Esophagus (tissue), 2 donors: ENCODE results near the gene ADCY1. TPM values are rescaled to one million over a fixed set of nuclear protein-coding genes. Genes with fewer than 3 reads are reported as not detected.

Source experiments
- H3K27ac ChIP-seq, 2 donors: one replicate each; pipeline ENCODE4 v1.5.1; 2013; ENCODE audit warnings: low read depth in 2 of 2, mild to moderate bottlenecking in 2 of 2, inconsistent platforms in 1 of 2, low read length in 1 of 2, moderate library complexity in 1 of 2
- H3K27me3 ChIP-seq, 2 donors: one replicate each; pipeline ENCODE4 v1.6.1; 2013; ENCODE audit warnings: low read length in 2 of 2, control low read depth in 1 of 2, mild to moderate bottlenecking in 1 of 2; ENCODE audit not compliant: insufficient read depth in 2 of 2, control insufficient read depth in 1 of 2
- H3K36me3 ChIP-seq, 2 donors: one replicate each; pipeline ENCODE4 v1.6.1; 2013; ENCODE audit warnings: low read length in 1 of 2; ENCODE audit not compliant: control insufficient read depth in 2 of 2, insufficient read depth in 2 of 2
- H3K4me1 ChIP-seq, 2 donors: one replicate each; pipeline ENCODE4 v1.6.1; 2013; ENCODE audit warnings: low read length in 1 of 2; ENCODE audit not compliant: control insufficient read depth in 2 of 2, insufficient read depth in 2 of 2
- H3K4me3 ChIP-seq, 2 donors: one replicate each; pipeline ENCODE4 v1.5.1; 2013; ENCODE audit warnings: low read length in 2 of 2, mild to moderate bottlenecking in 2 of 2, low read depth in 1 of 2, moderate library complexity in 1 of 2
- H3K9me3 ChIP-seq, 2 donors: one replicate each; pipeline ENCODE4 v1.6.1; 2013; ENCODE audit warnings: mild to moderate bottlenecking in 2 of 2, low read depth in 1 of 2, low read length in 1 of 2, moderate library complexity in 1 of 2; ENCODE audit not compliant: control insufficient read depth in 2 of 2, insufficient read depth in 1 of 2
- WGBS, 2 donors: extraction: QIAGEN DNeasy Blood & Tissue Kit; methylation state at CpG; one replicate each; pipeline ENCODE4 v1.1.7; 2013; 5-methylcytosine and 5-hydroxymethylcytosine counted together
- polyA plus RNA-seq, 2 donors: library from polyadenylated mRNA; stranded (reverse); fragments of 200-250 nt; gene quantifications; one replicate each; pipeline ENCODE4 v1.2.3, GENCODE V29; 2013
- donor health status: healthy with polysubstance abuse.
- donor health status: Bipolar disorder and iron deficiency.

The ADCY1 gene
- polyA plus RNA-seq, 2 donors = 0.12 to 0.18 TPM

DNA sequence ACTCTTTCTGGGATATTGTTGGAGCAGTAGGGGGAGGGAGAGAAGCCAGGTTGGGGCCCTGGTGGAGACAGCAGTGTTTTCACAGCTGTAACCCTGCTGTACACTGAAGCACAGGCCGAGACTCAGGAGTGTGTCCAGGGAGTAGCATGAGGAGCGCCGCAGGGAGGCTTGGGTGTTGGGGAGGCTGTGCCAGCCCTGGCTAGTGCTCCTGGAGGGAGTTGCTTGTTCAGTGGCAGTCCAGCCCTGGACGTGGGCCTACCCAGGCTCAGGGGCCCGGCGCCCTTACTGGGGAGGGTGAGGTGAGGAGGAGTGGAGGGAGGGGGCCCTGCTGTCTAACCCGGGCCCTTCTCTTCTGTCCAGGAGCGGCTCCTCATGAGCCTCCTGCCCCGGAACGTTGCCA, 35.9 kb downstream of the ADCY1 start:
- Histone ChIP-seq H3K36me3 (no peaks in the 10 kb centered on the region), H3K9me3 (peaks cover 0 to 4% of the 10 kb centered on the region in 2 donors), H3K27me3 (no peaks in the 10 kb centered on the region), H3K4me3 (no peak overlapping the region), H3K4me1 (no peaks in the 10 kb centered on the region), H3K27ac (no peak overlapping the region)
- 93 to 96% methylated on average over 10 of the region's 10 CpGs for WGBS, 2 donors

DNA sequence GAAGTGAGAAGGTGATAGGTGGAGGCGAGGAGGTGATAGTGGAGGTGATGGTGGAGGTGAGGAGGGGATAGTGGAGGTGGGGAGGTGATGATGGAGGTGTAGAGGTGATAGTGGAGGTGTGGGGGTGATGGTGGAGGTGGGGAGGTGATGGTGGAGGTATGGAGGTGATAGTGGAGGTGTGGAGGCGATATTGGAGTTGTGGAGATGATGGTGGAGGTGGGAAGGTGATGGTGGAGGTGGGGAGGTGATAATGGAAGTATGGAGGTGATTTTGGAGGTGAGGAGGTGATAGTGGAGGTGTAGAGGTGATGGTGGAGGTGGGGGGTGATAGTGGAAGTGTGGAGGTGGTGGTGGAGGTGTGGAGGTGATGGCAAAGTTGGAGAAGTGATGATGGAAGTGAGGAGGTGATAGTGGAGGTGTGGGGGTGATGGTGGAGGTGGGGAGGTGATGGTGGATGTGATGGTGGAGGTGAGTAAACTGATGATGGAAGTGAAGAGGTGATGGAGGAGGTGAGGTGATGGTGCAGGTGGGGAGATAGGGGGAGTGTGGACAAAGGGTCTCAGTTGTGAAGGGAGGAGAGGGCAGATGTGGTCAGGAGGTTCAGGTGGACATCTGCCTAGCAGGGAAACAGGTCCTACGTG, 36.6 kb downstream of the ADCY1 start:
- H3K36me3 ChIP-seq = no peaks in the 10 kb centered on the region
- no peak overlapping the region for H3K27ac ChIP-seq
- no peak overlapping the region for H3K4me3 ChIP-seq
- WGBS, 2 donors = 85% methylated on average over 3 of the region's 3 CpGs
- peaks cover 2 to 4% of the 10 kb centered on the region in 2 donors for H3K9me3 ChIP-seq
- H3K4me1 ChIP-seq = no peaks in the 10 kb centered on the region
- H3K27me3 ChIP-seq = no peaks in the 10 kb centered on the region

DNA sequence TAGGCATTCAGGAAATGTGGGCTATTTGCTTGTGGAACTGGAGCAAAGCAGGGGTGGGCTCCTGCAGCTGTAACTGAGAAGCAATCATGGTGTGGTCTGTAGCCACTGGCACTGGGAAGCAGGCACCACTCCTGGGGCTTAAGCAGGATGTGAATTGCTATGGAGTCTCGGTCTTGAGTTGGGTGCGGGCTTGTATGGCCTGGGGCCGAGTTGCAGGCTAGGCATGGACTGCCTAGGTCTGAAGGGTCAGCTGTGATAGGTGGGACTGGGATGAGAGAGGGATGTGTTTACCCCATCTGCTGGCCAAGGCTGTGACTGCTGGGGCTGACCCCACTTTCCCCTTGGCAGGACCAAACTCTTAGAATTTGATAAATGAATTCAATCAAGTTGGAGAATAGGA, 43.0 kb downstream of the ADCY1 start:
- no peaks in the 10 kb centered on the region for H3K4me1 ChIP-seq
- WGBS, 2 donors = 74 to 83% methylated on average over 3 of the region's 3 CpGs
- no peaks in the 10 kb centered on the region for H3K27me3 ChIP-seq
- H3K27ac ChIP-seq = no peak overlapping the region
- H3K36me3 ChIP-seq = no peaks in the 10 kb centered on the region
- peaks cover 6 to 10% of the 10 kb centered on the region in 2 donors for H3K9me3 ChIP-seq
- H3K4me3 ChIP-seq = no peak overlapping the region

DNA sequence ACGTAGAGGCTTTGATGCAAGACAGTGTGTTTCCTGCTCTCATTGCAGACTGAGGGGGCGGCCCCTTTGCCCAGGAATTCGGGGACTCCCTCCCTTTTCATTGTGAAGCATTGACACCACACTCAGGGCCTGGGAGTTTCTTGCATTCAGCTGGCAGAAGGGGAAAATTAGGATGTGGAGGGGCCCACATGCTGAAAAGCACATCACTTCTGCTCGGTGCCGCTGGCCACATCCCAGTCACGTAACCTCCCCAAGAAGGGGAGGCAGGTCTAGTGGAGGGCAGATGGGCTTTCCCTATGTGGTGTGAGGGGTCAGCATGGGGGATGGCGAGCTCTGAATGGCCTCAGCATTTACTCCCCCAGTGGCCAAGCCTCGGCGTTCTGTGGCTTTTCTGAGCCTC, 47.9 kb downstream of the ADCY1 start:
- Histone ChIP-seq H3K4me3 (no peak overlapping the region), H3K9me3 (peaks cover 3 to 8% of the 10 kb centered on the region in 2 donors), H3K4me1 (peaks cover 0 to 6% of the 10 kb centered on the region in 2 donors), H3K27ac (no peak overlapping the region), H3K36me3 (no peaks in the 10 kb centered on the region), H3K27me3 (no peaks in the 10 kb centered on the region)
- 77 to 82% methylated on average over 9 of the region's 9 CpGs for WGBS, 2 donors

DNA sequence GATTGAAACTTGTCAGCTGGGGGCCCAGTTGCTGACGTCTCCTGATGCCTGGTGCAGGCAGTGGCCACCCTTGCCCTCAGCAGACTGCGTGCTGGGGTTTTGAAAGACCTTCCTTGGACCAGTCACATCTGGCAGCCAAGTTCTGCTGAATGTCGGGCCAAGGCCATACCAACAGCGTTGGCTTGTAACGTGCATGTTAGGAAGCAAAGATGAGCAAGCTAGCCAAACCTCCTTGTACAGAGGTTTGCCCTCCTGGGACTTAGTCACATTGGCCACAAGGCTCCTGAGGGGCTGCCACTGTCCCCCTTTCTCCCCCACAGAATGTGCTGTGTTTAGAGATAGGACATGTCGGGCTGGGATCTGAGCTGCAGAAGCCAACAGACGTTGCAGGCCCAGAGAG, 49.0 kb downstream of the ADCY1 start:
- 79 to 87% methylated on average over 7 of the region's 7 CpGs for WGBS, 2 donors
- no peak overlapping the region for H3K27ac ChIP-seq
- H3K27me3 ChIP-seq = no peaks in the 10 kb centered on the region
- no peaks in the 10 kb centered on the region for H3K36me3 ChIP-seq
- no peak overlapping the region for H3K4me3 ChIP-seq
- peaks cover 0 to 6% of the 10 kb centered on the region in 2 donors for H3K4me1 ChIP-seq
- peaks cover 0 to 5% of the 10 kb centered on the region in 2 donors for H3K9me3 ChIP-seq

DNA sequence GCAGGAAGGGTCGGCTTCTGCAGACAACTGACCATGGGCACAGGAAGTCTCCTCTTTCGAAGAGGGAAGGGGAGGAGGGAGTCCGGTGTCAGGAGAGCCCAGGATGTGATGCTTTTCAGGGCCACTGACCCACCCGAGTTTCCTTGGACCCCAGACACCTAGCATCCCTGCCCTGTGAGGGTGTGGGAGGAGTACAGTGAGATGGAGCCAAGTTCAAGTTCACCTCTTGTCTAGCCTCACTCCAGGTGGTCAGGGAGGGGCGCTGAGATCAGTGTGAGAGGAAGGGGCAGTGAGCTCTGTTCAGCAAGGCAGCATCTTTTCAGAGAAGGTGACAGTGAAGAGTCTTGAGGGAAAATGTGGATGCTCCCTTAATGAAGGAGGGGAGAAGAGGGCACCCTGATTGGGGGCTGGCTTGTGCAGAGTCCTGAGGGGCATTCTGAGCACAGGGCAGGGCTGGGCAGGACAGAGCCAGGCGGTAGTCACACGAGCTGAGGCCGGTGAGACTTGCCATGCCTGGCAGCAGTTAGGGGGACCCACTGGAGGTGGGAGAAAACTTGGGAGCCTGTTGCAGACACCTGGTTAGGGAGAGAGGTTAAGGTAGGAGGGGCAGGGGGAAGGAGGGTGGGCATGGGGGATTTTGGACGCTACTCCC, 49.7 kb downstream of the ADCY1 start:
- Histone ChIP-seq H3K4me1 (peaks cover 0 to 6% of the 10 kb centered on the region in 2 donors), H3K4me3 (no peak overlapping the region), H3K9me3 (peaks cover 0 to 5% of the 10 kb centered on the region in 2 donors), H3K27ac (no peak overlapping the region), H3K36me3 (no peaks in the 10 kb centered on the region), H3K27me3 (no peaks in the 10 kb centered on the region)
- WGBS, 2 donors = 72 to 74% methylated on average over 9 of the region's 9 CpGs

DNA sequence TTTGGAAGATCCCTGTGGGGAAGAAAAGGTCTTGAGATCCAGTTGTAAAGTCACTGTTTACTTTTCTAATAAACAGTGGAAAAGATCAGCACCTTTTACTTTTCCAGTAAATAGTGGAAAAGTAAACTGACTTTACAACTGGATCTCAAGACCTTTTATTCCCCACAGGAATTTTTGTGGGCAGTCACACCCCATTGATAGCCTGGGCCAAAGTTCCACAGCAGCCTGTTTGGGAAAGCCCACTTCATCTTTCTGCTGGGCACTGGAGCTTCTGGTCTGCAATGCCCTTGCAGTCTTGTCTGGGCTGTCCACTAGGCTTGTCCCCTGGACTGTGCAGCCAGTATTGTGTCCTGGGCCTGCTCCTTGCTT, 50.2 kb downstream of the ADCY1 start:
- H3K36me3 ChIP-seq = no peaks in the 10 kb centered on the region
- H3K27me3 ChIP-seq = no peaks in the 10 kb centered on the region
- peaks cover 0 to 6% of the 10 kb centered on the region in 2 donors for H3K4me1 ChIP-seq
- H3K4me3 ChIP-seq = no peak overlapping the region
- H3K9me3 ChIP-seq = peaks cover 0 to 5% of the 10 kb centered on the region in 2 donors
- H3K27ac ChIP-seq = no peak overlapping the region

DNA sequence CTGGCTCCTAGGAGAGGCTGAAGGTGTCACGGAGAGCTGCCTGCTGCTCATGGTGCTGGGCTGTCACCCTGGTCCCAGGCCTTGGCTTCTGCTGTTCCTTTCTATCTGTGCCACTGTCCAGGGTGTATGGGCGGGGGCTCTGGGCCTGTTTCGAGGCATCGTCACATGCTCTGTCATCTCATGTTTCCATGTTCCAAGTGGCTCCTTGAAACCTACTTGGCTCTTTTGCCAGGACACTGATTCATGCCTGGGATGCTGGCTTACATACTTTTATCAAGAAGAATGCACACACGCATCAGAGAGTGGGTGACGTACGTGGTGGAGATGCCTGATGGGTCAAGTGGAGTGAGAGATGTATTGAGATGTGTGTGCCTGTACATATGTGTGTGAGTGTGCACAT, 50.9 kb downstream of the ADCY1 start:
- peaks cover 0 to 6% of the 10 kb centered on the region in 2 donors for H3K4me1 ChIP-seq
- peaks cover 0 to 5% of the 10 kb centered on the region in 2 donors for H3K9me3 ChIP-seq
- no peak overlapping the region for H3K27ac ChIP-seq
- no peaks in the 10 kb centered on the region for H3K27me3 ChIP-seq
- H3K4me3 ChIP-seq = no peak overlapping the region
- 89 to 94% methylated on average over 7 of the region's 7 CpGs for WGBS, 2 donors
- no peaks in the 10 kb centered on the region for H3K36me3 ChIP-seq

DNA sequence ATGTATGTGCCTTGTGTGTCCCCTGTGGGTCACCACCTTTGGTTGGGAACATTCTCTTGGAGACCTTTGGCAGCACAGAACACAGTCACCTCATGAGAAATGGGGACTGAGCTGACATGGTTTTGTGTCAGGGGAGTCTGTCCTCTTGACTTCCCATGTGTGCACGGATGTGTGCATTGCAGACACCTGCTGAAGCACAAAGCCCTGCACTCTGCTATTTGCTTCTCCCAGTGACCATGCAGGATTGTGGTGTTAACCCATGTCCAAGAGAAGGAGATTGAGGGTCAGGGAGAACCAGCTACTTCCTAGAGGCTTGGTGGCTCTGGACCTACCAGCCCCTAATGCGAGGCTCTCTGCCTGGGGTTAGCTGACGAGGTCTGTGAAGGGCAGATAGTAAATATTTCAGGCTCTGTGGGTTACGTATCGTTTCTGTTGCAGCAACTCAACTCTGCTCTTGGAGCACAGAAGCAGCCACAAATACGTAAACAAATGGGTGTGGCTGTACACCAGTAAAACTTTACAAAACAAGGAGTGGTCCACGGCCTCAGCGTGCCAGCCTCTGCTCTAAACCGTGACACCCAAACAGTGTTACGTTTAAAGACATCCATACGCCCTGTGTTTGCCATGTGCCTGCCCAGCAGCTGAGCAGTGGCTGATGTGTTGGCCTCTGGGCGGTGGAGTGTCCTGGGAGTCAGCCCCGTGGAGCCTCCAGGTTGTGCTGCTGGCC, 51.7 kb downstream of the ADCY1 start:
- 71 to 75% methylated on average over 13 of the region's 13 CpGs for WGBS, 2 donors
- H3K27ac ChIP-seq = no peak overlapping the region
- H3K9me3 ChIP-seq = peaks cover 0 to 5% of the 10 kb centered on the region in 2 donors
- H3K4me1 ChIP-seq = peaks cover 0 to 6% of the 10 kb centered on the region in 2 donors
- H3K4me3 ChIP-seq = no peak overlapping the region
- H3K36me3 ChIP-seq = no peaks in the 10 kb centered on the region
- H3K27me3 ChIP-seq = no peaks in the 10 kb centered on the region
